A673 (cell line): ENCODE measurements around the gene TTC16. TPM values are rescaled to one million over a fixed set of nuclear protein-coding genes. Genes with fewer than 3 reads are reported as not detected.

Experiments
- Bru-seq: library from RNA; stranded (reverse); fragments of 400-500 nt; gene quantifications from one replicate; lab custom pipeline; 2021; lab: Mats Ljungman, UMichigan
- BruChase-seq, 2 experiments: library from RNA; stranded (reverse); fragments of 400-500 nt; gene quantifications; one replicate each; lab custom pipeline; 2021; lab: Mats Ljungman, UMichigan
- BruUV-seq: library from RNA; stranded (reverse); fragments of 400-500 nt; replicated peaks from 2 replicates; lab custom pipeline; 2021; lab: Mats Ljungman, UMichigan
- CTCF ChIA-PET: fragments of 300-600 bp; sonication (Branson Sonifier 250); formaldehyde crosslinking; loops from one replicate; lab custom pipeline; 2022; ENCODE audit warnings: antibody characterized with exemption; lab: Charles Lee
- POLR2A ChIA-PET: fragments of 300-600 bp; sonication (Branson Sonifier 250); formaldehyde crosslinking; loops from one replicate; lab custom pipeline; 2022; ENCODE audit warnings: antibody characterized with exemption; ENCODE audit not compliant: low non-redundant PET; lab: Charles Lee
- DNase-seq: peaks from one replicate; pipeline ENCODE4 v3.0.0-alpha.2; 2015; ENCODE audit warnings: low spot score
- H3K27ac ChIP-seq: fragments of 200-600 bp; sonication (generic); 2 replicates; pipeline ENCODE4 v1.5.1; 2016; ENCODE audit warnings: mixed run types, low read depth, mild to moderate bottlenecking, mixed read lengths, antibody characterized with exemption, low read length; ENCODE audit not compliant: poor library complexity, severe bottlenecking
- H3K27me3 ChIP-seq: fragments of 200-600 bp; sonication (generic); replicated peaks from 2 replicates; pipeline ENCODE4 v1.6.1; 2017; ENCODE audit warnings: mixed run types, low read depth, mild to moderate bottlenecking, mixed read lengths, antibody characterized with exemption, low read length; ENCODE audit not compliant: insufficient read depth, poor library complexity
- H3K36me3 ChIP-seq: fragments of 200-600 bp; sonication (generic); 2 replicates; pipeline ENCODE4 v1.6.1; 2016; ENCODE audit warnings: mixed run types, mild to moderate bottlenecking, mixed read lengths, antibody characterized with exemption, low read length; ENCODE audit not compliant: insufficient read depth, poor library complexity, severe bottlenecking
- H3K4me1 ChIP-seq: fragments of 200-600 bp; sonication (generic); 2 replicates; pipeline ENCODE4 v1.6.1; 2017; ENCODE audit warnings: mixed run types, mild to moderate bottlenecking, mixed read lengths, antibody characterized with exemption, low read length; ENCODE audit not compliant: insufficient read depth, poor library complexity, severe bottlenecking
- H3K4me3 ChIP-seq: fragments of 200-600 bp; sonication (generic); 2 replicates; pipeline ENCODE4 v1.5.1; 2016; ENCODE audit warnings: low read depth, mixed run types, mild to moderate bottlenecking, mixed read lengths, low read length; ENCODE audit not compliant: poor library complexity, severe bottlenecking
- H3K9me3 ChIP-seq: fragments of 200-600 bp; sonication (generic); 2 replicates; pipeline ENCODE4 v1.6.1; 2016; ENCODE audit warnings: mixed run types, low read depth, mild to moderate bottlenecking, mixed read lengths, antibody characterized with exemption, low read length; ENCODE audit not compliant: poor library complexity, severe bottlenecking
- EZH2 ChIP-seq: fragments of 200-600 bp; sonication (generic); IDR thresholded peaks from 2 replicates; pipeline ENCODE4 v1.6.1; 2017; ENCODE audit warnings: borderline replicate concordance, low read depth, mild to moderate bottlenecking, mixed read lengths, antibody characterized with exemption, low read length; ENCODE audit not compliant: poor library complexity, severe bottlenecking
- intact Hi-C: fragments of 100-400 bp; cut with micrococcal nuclease; formaldehyde crosslinking; loops from one replicate; pipeline ENCODE4 v1.10.0; 2022; ENCODE audit not compliant: unreplicated experiment
- long read RNA-seq: library from polyadenylated mRNA; stranded (forward); transcript quantifications from one replicate; pipeline ENCODE4 v2.0.0, GENCODE V29; 2022
- total RNA-seq: library from RNA; stranded (reverse); gene quantifications from 2 replicates; pipeline ENCODE4 v1.2.3, GENCODE V29; 2021
- TF ChIP-seq, protein P1 (sequence below): fragments of 300-800, 200-600 bp; sonication (generic); conservative IDR thresholded peaks from 2 replicates; pipeline ENCODE4 v1.5.1; 2017; ENCODE audit warnings: low read depth, mild to moderate bottlenecking, antibody characterized with exemption, low read length, moderate library complexity, mixed read lengths

Gene TTC16, protein sequence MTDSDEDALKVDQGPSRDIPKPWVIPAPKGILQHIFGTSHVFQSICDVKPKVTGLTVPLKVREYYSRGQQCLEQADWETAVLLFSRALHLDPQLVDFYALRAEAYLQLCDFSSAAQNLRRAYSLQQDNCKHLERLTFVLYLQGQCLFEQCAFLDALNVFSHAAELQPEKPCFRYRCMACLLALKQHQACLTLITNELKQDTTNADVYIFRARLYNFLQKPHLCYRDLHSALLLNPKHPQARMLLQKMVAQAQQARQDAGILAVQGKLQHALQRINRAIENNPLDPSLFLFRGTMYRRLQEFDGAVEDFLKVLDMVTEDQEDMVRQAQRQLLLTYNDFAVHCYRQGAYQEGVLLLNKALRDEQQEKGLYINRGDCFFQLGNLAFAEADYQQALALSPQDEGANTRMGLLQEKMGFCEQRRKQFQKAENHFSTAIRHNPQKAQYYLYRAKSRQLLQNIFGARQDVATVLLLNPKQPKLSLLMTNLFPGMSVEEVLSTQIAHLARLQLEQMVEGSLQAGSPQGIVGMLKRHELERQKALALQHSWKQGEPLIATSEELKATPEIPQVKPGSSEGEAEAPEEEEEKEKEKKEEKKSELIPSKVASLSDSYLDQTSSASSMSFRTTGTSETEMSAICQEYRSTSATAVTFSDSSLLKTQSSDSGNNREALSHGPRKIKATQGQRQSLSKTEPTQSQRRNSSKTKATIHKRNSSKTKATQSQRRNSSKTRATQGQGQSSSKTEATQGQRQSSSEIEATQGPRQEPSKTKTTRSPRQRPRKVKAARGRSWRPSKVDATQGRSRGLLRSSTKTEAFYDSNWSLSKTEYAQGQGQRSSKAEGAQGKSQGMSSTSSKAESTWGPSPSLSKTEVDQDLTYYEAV
- total RNA-seq, result not detected in 2 replicates
- Bru-seq, nascent RNA, result percentile 9 among the genes with signal in this experiment
- BruChase-seq, experiment 1, labeled RNA remaining after a 2-hour chase, result percentile 5 among the genes with signal in this experiment
- BruChase-seq, experiment 2, labeled RNA remaining after a 6-hour chase, result not detected
- long read RNA-seq, result 0 reads

DNA sequence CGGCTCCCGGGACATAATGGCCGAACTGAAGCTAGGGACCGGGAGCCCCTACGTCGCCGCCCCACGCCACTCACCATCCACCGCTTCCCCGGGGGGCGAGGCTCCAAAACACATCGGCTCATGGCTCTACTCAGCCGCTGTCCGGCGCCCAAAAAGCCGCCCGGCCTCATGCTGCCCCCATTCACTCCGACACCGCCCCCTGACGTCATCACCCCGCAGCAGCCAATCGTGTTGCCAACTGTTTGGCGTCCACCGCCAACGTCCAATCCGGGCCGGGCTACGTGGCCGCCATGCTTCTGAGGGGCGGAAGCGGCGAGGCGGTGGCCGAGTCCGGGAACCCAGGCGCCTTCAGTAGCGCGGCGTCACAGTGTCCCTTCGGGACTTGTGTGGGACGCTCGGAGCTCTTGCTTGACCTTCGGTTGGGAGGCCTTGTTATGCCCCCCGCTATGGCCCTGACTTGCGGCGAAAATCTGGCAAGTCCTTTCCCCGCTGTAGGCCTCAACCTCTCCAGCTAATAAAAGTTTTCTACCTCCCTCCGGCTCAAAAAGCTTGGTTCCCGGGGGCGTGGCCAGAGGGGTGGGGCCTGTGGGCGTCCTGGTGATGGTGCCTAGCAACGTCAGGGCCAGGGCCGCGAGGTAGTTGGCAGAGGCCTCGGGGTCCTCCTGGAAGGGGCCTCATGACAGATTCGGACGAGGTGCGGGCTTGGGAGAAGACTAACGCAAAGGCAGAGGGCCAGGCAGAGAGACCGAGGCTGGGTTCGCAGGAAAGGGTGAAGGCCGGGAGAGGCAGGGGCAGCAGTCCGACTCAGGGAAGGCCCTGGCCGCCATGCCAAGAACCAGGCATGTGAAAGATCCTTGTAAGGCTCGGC, at the start of gene TTC16, which contains the start of gene PTRH1:
Gene TTC16, plus strand, starts transcription at position 610 of the 868 bp plus-strand sequence. Its CDS starts 67 bp downstream, at position 677.
Gene PTRH1, minus strand, starts transcription at position 194 of the 868 bp plus-strand sequence. Its CDS starts 24 bp downstream, at position 170.
- BruUV-seq, result no TSS peak
- Histone ChIP-seq H3K27ac (peak within 1 kb of the TSS; percentile 65), H3K36me3 (no peaks in the 10 kb centered on the region), H3K4me1 (no peaks in the 10 kb centered on the region), H3K4me3 (peak within 1 kb of the TSS; percentile 66), H3K27me3 (no peaks in the 10 kb centered on the region), H3K9me3 (no peaks in the 10 kb centered on the region)
- POLR2A ChIA-PET, result no interaction called here
- DNase-seq, result peak; percentile 98
- CTCF ChIA-PET, result interaction anchor here (1.4 kb wide), 1 partner anchor 19 kb away, joined by 5 read pairs; the partner anchor contains the start of gene TOR2A
- TF ChIP-seq, protein P1, sequence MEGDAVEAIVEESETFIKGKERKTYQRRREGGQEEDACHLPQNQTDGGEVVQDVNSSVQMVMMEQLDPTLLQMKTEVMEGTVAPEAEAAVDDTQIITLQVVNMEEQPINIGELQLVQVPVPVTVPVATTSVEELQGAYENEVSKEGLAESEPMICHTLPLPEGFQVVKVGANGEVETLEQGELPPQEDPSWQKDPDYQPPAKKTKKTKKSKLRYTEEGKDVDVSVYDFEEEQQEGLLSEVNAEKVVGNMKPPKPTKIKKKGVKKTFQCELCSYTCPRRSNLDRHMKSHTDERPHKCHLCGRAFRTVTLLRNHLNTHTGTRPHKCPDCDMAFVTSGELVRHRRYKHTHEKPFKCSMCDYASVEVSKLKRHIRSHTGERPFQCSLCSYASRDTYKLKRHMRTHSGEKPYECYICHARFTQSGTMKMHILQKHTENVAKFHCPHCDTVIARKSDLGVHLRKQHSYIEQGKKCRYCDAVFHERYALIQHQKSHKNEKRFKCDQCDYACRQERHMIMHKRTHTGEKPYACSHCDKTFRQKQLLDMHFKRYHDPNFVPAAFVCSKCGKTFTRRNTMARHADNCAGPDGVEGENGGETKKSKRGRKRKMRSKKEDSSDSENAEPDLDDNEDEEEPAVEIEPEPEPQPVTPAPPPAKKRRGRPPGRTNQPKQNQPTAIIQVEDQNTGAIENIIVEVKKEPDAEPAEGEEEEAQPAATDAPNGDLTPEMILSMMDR, result no peak
- no peak for TF ChIP-seq EZH2
- intact Hi-C loops, result no loop called here

DNA sequence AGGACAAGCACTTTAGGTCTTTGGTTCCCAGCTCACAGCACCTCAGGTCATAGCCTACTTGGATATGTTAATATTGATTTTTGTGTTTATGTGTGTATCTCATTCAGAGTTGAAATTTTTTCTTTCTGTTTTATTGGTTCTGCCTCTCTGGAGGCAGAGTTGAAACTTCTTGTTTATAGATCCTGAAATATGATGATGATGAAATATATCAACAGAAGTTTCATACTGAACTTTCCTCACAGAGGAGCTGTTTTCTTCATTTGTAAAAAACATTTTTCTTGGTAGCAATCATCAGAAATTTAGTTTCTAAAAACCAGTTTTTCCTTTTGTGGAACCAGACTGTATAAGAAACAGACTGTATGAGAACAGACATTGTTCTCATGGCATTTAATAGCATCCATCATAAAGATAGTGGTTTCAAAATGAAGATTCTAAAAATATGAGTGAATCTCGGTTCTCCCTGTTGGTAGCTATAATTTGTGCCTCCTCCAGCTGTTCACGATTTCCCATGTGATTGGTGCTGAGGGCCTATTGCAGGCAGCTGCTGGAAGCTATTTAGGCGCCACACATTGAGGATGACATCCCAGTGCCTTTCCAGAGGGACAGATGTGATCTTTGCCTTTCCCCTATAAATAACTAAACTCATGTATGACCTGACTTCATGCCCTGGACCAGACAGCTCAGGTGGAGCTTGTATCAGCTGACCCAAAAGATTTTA, 48.6 kb upstream of the TTC16 start:
- Histone ChIP-seq H3K27ac (no peak overlapping the region), H3K4me1 (no peaks in the 10 kb centered on the region), H3K27me3 (no peaks in the 10 kb centered on the region), H3K36me3 (no peaks in the 10 kb centered on the region), H3K9me3 (no peaks in the 10 kb centered on the region), H3K4me3 (no peak overlapping the region)
- no peak for DNase-seq
- TF ChIP-seq, protein P1, result no peak
- TF ChIP-seq EZH2, result no peak
- no TSS peak for BruUV-seq
- POLR2A ChIA-PET, result no interaction called here
- intact Hi-C loops, result no loop called here
- CTCF ChIA-PET, result no interaction called here
